GM21619 (cell line): Measurements from ENCODE around the gene RPL18.
"Not testable (repeated sequence)": the region's sequence is repeated elsewhere in the genome, so short reads cannot be mapped to it uniquely, and the experiment has no call there.

ENCODE experiments used
- ATAC-seq: cut with Tn5 transposase; IDR thresholded peaks from one replicate; pipeline ENCODE4 v1.9.1; 2021; ENCODE audit not compliant: unreplicated experiment

Gene RPL18

GRCh38 chr19:48618916-48619691 is at the start of gene RPL18, which contains the start of gene SPHK2:
Gene RPL18 (minus strand): TSS chr19:48619178. CDS start chr19:48619143, 35 bp downstream.
Gene SPHK2 (plus strand): TSS chr19:48619506. CDS start chr19:48620515, 1,009 bp downstream.
- ATAC-seq: peak; percentile 79

GRCh38 chr19:48668761-48669160 is 49.8 kb upstream of the RPL18 start:
- ATAC-seq: no peak

GRCh38 chr19:48668332-48668731 is 49.4 kb upstream of the RPL18 start:
- no peak for ATAC-seq

- ATAC-seq: no peak
Observed at GRCh38 chr19:48665786-48666185, 46.8 kb upstream of the RPL18 start.

- ATAC-seq: no peak
Observed at GRCh38 chr19:48664476-48664875, 45.5 kb upstream of the RPL18 start.

- ATAC-seq: no peak
Observed at GRCh38 chr19:48663667-48664066, 44.7 kb upstream of the RPL18 start.

GRCh38 chr19:48661711-48662090 is 42.7 kb upstream of the RPL18 start:
- no peak for ATAC-seq

- ATAC-seq: peak; percentile 77
Observed at GRCh38 chr19:48660852-48661710, 42.1 kb upstream of the RPL18 start.

- no peak for ATAC-seq
Observed at GRCh38 chr19:48659768-48660167, 40.8 kb upstream of the RPL18 start.

GRCh38 chr19:48658483-48658882 is 39.5 kb upstream of the RPL18 start:
- no peak for ATAC-seq

GRCh38 chr19:48657828-48658227 is 38.9 kb upstream of the RPL18 start:
- ATAC-seq: not testable (repeated sequence)

GRCh38 chr19:48656840-48657474 is 38.0 kb upstream of the RPL18 start:
- no peak for ATAC-seq

- no peak for ATAC-seq
Observed at GRCh38 chr19:48654299-48655059, 35.5 kb upstream of the RPL18 start.

- ATAC-seq: no peak
Observed at GRCh38 chr19:48651683-48652048, 32.7 kb upstream of the RPL18 start.

- no peak for ATAC-seq
Observed at GRCh38 chr19:48650974-48651682, 32.1 kb upstream of the RPL18 start.

GRCh38 chr19:48648134-48648533 is 29.2 kb upstream of the RPL18 start:
- no peak for ATAC-seq

- no peak for ATAC-seq
Observed at GRCh38 chr19:48646722-48647216, 27.8 kb upstream of the RPL18 start.

GRCh38 chr19:48646001-48646721 is 27.2 kb upstream of the RPL18 start, which contains the start of gene CA11:
Gene CA11 (minus strand): TSS chr19:48646187. CDS start chr19:48645632, 555 bp downstream.
- ATAC-seq: peak; percentile 69

- no peak for ATAC-seq
Observed at GRCh38 chr19:48645620-48646000, 26.6 kb upstream of the RPL18 start.
